NCI-H1436 (cell line): ENCODE data around the gene TCF7L1.
A peak's percentile ranks its signal among the peaks of the same experiment; 100 is the strongest.

Source experiments
- DNase-seq: peaks from one replicate; lab custom pipeline; 2025; lab: John Stamatoyannopoulos, UW

TCF7L1 gene

DNA sequence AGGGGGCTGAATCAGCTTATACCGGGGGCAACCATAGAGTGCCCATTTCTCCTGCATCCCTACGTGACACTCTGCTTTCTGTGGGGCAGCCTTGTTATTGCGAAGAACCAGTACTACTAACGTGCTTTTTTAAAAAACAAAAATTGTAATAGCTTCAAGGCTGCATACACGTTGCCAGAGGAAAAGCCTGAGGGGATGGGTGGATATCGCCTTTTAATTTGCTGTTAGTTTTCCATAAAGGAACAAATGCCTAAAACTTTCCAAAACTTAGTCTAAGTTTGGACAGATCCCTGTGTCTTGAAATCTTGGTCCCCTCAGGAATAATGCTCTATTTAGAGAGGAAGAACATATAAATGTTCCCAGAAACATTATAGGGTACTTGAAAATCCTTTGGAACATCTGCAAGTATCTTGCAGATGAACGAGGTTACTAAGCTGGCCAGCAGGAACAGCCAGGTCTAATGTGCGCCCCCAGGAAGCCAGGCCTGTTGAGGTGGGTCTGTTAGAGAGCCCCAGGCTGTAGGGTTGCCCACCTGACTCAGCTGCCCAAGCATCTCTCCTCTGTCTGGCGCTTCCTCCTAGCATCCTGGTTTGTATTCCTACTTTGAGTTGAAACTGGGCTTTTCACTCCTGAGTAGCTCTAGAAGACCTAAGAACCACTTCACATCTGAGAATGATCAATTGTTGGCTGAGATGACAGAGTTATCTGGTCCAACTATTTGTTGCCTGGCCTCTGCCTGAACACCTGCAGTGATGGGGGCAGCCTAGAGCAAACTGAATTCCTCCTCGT, 97.7 kb downstream of the TCF7L1 start:
- no peak for DNase-seq

- no peak for DNase-seq
Observed at GRCh38 chr2:85231468-85231805, 98.2 kb downstream of the TCF7L1 start.

- no peak for DNase-seq
Observed at GRCh38 chr2:85231952-85232351, 98.8 kb downstream of the TCF7L1 start.

GRCh38 chr2:85234868-85235267, 101.7 kb downstream of the TCF7L1 start:
- DNase-seq = peak; percentile 90

DNA sequence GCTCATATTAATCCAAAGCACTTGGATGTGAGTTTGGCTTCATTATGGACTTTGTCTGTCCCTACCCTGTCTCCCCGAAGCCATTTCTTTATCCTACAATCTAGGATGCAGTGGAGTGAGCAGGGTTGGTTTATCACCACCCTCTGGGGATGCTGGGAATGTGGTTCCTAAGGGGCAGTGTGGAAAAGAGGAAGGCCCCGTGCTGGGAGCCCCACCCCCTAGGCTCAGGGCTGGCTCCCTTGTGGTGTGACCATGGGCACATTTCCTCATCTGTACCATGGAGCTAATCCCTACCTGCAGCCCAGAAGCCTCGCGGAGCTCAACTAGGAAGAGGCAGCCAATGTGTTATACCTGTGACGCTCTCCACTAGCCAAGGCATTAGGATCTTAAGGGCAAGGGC, 102.1 kb downstream of the TCF7L1 start:
- DNase-seq = no peak

DNA sequence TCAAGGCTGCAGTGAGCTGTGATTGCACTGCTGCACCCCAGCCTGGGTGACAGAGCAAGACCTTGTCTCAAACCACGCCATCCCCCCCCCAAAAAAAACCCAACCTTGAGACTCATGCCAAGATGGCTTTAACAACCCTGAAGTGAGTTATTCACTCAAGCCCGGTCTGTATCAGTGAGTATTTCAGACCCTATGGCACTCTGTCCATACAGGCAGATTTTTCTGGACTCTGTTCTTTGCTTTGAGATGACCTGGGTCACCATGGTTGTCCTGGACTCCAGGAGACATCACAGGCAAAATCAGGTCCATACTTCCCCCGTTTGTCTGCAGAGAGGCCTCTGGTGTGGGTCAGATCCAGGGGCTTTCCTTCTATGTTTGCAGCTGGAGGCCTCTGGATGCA, 102.9 kb downstream of the TCF7L1 start:
- DNase-seq = no peak

GRCh38 chr2:85237849-85238565, 104.8 kb downstream of the TCF7L1 start:
- DNase-seq = peak; percentile 45

DNA sequence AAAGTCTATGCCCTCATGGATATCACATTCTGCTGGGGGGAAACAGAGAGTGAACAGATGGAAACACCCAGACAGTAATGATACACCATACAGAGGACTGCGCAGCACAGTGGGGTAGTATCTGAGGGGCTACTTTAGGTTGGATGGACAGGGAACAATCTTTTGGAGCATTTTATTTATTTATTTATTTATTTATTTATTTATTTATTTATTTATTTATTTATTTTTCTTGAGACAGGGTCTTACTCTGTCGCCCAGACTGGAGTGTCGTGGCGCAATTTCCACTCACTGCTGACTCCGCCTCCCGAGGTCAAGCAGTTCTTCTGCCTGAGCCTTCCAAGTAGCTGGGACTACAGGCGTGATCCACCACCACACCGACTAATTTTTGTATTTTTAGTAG, 105.4 kb downstream of the TCF7L1 start:
- DNase-seq = no peak

GRCh38 chr2:85239102-85239501, 105.9 kb downstream of the TCF7L1 start:
- no peak for DNase-seq

DNA sequence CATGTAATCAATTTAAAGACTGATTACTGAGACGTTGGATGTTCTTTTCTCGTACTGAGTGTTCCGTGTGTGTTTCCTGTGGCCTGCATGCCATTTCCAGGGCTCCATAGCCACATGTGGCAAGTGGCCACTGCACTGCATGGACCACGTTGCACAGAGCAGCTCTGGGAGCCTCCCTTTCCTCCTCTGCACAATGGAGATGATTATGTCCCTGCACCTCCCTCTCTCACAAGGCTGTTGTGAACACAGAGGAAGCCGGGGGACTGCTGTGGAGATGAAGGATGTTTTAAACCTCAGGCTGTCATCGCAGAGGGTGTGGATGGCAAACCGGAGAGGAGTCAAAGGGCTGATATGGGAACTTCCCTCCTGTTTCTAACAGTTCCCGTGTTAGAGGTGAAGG, 106.9 kb downstream of the TCF7L1 start:
- no peak for DNase-seq

DNA sequence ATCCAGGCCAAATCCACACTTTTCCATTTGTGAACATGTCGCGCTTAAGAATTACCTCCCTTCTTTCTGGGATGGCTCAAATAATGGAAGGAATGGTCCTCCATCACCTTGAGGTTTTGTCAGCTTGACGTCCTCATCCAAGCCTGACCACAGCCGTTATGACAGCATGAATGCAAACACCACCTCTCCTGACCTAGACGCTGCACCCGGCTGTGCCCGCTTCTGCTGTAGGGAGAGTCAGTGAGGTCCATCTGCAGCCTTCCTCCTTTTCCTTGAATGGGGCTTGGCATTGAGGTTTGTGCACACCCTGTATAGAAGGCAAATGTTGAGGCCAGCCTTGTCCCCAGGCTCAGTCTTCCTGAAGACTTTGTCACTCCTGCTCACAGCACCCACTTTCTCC, 109.1 kb downstream of the TCF7L1 start:
- no peak for DNase-seq

GRCh38 chr2:85243101-85244072, 110.2 kb downstream of the TCF7L1 start:
- peak; percentile 57 for DNase-seq

GRCh38 chr2:85244828-85245227, 111.6 kb downstream of the TCF7L1 start:
- DNase-seq = no peak

GRCh38 chr2:85245891-85246290, 112.7 kb downstream of the TCF7L1 start:
- DNase-seq = no peak

GRCh38 chr2:85246348-85246747, 113.2 kb downstream of the TCF7L1 start:
- no peak for DNase-seq

- DNase-seq = no peak
Observed at GRCh38 chr2:85247610-85248009, 114.4 kb downstream of the TCF7L1 start.

DNA sequence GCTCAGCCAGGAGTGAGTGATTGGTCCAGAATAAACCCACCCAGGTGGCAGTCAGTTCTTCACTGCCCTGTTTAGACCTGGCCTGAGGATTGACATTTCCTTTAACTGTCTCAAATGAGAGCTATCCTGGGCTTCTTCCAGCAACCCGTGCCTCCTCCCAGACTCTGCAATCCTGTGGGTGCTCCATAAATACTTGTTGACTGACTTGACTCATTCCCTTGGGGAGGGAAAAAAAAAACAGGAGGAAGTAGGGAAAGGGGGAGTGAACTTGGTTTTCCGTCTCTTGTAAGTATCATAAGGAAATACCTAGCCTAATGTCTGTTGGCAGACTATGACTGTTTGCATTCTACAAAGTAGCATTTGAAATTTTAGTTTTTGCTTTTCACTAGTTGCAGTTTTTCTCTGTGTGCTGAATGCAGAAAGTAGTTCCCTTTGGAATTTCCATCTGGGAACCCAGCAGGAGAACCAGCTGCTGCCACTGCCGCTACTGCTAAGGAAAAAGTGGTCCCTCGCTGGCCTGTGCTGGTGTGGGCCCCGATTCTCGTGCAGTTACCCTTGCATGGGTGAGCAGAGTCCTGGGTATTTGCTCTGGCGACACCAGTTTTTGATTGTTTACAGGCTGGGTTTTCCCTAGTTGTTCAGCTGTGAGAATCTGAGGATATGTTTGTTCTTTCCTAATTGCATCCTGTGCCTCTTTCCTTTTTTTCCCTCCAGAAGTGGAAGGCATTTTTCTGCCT, 115.7 kb downstream of the TCF7L1 start:
- DNase-seq = no peak

- no peak for DNase-seq
Observed at GRCh38 chr2:85250045-85250444, 116.9 kb downstream of the TCF7L1 start.

DNA sequence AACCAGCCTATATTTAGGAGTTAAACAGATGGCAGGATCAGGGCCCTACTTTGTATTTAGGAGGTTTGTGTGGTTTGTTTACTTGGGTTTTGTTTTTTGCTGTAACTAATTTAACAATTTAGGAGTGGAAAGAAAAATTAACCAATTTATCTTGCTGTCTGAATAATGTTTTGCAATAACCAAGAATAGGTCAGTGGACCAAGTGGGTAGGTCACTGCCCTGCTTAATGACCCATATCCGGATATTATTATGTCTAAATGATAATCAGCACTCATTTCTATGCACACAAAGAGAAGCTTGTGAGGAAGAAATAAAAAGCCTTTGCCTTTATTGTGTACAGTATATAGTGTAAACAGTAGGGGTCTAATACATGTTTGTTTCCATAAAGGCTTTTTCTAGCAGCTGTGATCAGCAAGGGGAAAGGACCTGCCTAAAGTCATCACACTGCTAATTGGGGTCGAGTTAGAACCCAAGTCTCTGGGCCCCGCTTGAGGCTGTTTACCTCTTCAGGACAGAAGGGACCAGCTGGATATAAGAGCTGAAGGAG, 118.0 kb downstream of the TCF7L1 start:
- DNase-seq = no peak

GRCh38 chr2:85253890-85254289, 120.7 kb downstream of the TCF7L1 start:
- DNase-seq = no peak

- DNase-seq = no peak
Observed at GRCh38 chr2:85254540-85255300, 121.5 kb downstream of the TCF7L1 start.
